ENCODE measurements around the gene RNF115. TPM values are rescaled to one million over a fixed set of nuclear protein-coding genes. Genes with fewer than 3 reads are reported as not detected.

Gene RNF115
- total RNA-seq, 4 donors from 2014 or later: 37.8 to 46.3 (median 40.3) TPM

GRCh38 chr1:145708063-145708462, 115.8 kb downstream of the RNF115 start:
- Histone ChIP-seq H3K4me3 (no peak overlapping the region), H3K36me3 (no peaks in the 10 kb centered on the region), H3K27me3 (no peaks in the 10 kb centered on the region), H3K4me1 (peaks cover 0 to 17% (median 11%) of the 10 kb centered on the region in 4 donors), H3K27ac (replicated peaks in 1 of 4) (no peak overlapping the region), H3K9me3 (no peaks in the 10 kb centered on the region)
- 52% methylated on average over 7 of the region's 7 CpGs for WGBS
- intact Hi-C loops (cut with DNase I): no loop called here
- no peak for TF ChIP-seq CTCF (IDR thresholded peaks at IDR 0.05)
- TF ChIP-seq POLR2AphosphoS5 (IDR thresholded peaks at IDR 0.05): no peak
- TF ChIP-seq EP300 (IDR thresholded peaks at IDR 0.05): no peak
- no peak for TF ChIP-seq POLR2A (IDR thresholded peaks at IDR 0.05; ENCODE audit: low read depth)
- DNase-seq (ENCODE audit: extremely low spot score): no peak

- Histone ChIP-seq H3K27ac (replicated peaks in 1 of 4) (no peak within 1 kb of the TSS), H3K4me1 (peaks cover 0 to 16% (median 11%) of the 10 kb centered on the region in 4 donors), H3K9me3 (no peaks in the 10 kb centered on the region), H3K27me3 (no peaks in the 10 kb centered on the region), H3K36me3 (no peaks in the 10 kb centered on the region), H3K4me3 (no peak within 1 kb of the TSS)
- WGBS: 76% methylated on average over 7 of the region's 9 CpGs
- intact Hi-C loops (cut with DNase I): no loop called here
- no peak for DNase-seq (ENCODE audit: extremely low spot score)
- TF ChIP-seq POLR2A (IDR thresholded peaks at IDR 0.05; ENCODE audit: low read depth): no peak
- no peak for TF ChIP-seq EP300 (IDR thresholded peaks at IDR 0.05)
Measured at GRCh38 chr1:145707183-145707867, 116.6 kb downstream of the RNF115 start, which contains the start of gene PDZK1. PDZK1 (minus strand) TSS chr1:145707368; CDS start chr1:145688021, 19,347 bp downstream.

- WGBS: 85% methylated on average over 2 of the region's 2 CpGs
- H3K4me1 ChIP-seq: peaks cover 0 to 5% (median 2%) of the 10 kb centered on the region in 4 donors
- intact Hi-C loops (cut with DNase I): no loop called here
Measured at GRCh38 chr1:145706086-145706664, 117.7 kb downstream of the RNF115 start.

GRCh38 chr1:145705622-145706021, 118.3 kb downstream of the RNF115 start:
- Histone ChIP-seq H3K4me3 (no peak overlapping the region), H3K27me3 (no peaks in the 10 kb centered on the region), H3K36me3 (no peaks in the 10 kb centered on the region), H3K4me1 (no peaks in the 10 kb centered on the region), H3K27ac (replicated peaks in 1 of 4) (no peak overlapping the region), H3K9me3 (no peaks in the 10 kb centered on the region)
- TF ChIP-seq POLR2AphosphoS5 (IDR thresholded peaks at IDR 0.05): no peak
- no peak for TF ChIP-seq POLR2A (IDR thresholded peaks at IDR 0.05; ENCODE audit: low read depth)
- TF ChIP-seq CTCF (IDR thresholded peaks at IDR 0.05): no peak
- no peak for TF ChIP-seq EP300 (IDR thresholded peaks at IDR 0.05)
- intact Hi-C loops (cut with DNase I): no loop called here
- DNase-seq (ENCODE audit: extremely low spot score): no peak
- 84% methylated on average over 7 of the region's 7 CpGs for WGBS

More at GRCh38 chr1:145706086-145706664, 117.7 kb downstream of the RNF115 start:
- no peaks in the 10 kb centered on the region for H3K36me3 ChIP-seq
- no peaks in the 10 kb centered on the region for H3K27me3 ChIP-seq
- no peaks in the 10 kb centered on the region for H3K9me3 ChIP-seq
- no peak for DNase-seq (ENCODE audit: extremely low spot score)
- TF ChIP-seq POLR2A (IDR thresholded peaks at IDR 0.05; ENCODE audit: low read depth) (no peak), POLR2AphosphoS5 (IDR thresholded peaks at IDR 0.05) (no peak)
- H3K27ac ChIP-seq (replicated peaks in 1 of 4): no peak overlapping the region
- H3K4me3 ChIP-seq: no peak overlapping the region

- H3K4me1 ChIP-seq: no peaks in the 10 kb centered on the region
- H3K27ac ChIP-seq (replicated peaks in 1 of 4): no peak overlapping the region
- no peak for DNase-seq (ENCODE audit: extremely low spot score)
- H3K4me3 ChIP-seq: no peak overlapping the region
- H3K36me3 ChIP-seq: no peaks in the 10 kb centered on the region
- WGBS: 89% methylated on average over 7 of the region's 7 CpGs
- no peaks in the 10 kb centered on the region for H3K27me3 ChIP-seq
- intact Hi-C loops (cut with DNase I): no loop called here
- no peaks in the 10 kb centered on the region for H3K9me3 ChIP-seq
- TF ChIP-seq POLR2AphosphoS5 (IDR thresholded peaks at IDR 0.05): no peak
- no peak for TF ChIP-seq CTCF (IDR thresholded peaks at IDR 0.05)
- no peak for TF ChIP-seq POLR2A (IDR thresholded peaks at IDR 0.05; ENCODE audit: low read depth)
- TF ChIP-seq EP300 (IDR thresholded peaks at IDR 0.05): no peak
Measured at GRCh38 chr1:145702826-145703225, 121.1 kb downstream of the RNF115 start.

Data from esophagus muscularis mucosa (tissue), 4 donors.